ENCODE measurements around the gene KRTAP10-4. TPM values are rescaled to one million over a fixed set of nuclear protein-coding genes. Genes with fewer than 3 reads are reported as not detected.

KRTAP10-4 gene
- total RNA-seq, 1 donor from 2014 or later = not detected

DNA sequence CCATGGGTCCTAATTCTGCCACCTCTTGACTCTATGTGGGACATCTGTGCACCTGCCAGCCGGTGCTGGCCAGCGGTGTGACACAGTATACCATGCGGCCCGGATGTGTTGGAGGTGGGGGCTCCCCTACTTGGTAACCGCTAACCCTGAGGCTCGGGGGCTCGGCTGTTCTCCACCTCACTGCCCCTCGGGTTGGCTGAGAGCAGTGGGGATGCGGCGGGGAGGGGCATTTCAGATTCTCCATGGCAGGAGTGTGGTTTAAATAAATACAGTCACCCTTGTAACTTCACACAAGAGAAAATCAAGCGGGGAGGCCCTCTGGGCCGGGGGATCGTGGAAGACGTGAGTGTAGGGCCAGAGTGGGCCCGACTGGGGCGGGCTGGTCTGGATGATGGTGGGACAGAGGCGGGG, 44.5 kb upstream of the KRTAP10-4 start:
- H3K9me3 Mint-ChIP-seq (ENCODE audit: unreplicated experiment) = peaks cover 11% of the 10 kb centered on the region
- FAIRE-seq (no peak), DNase-seq (ENCODE audit: low read depth) (no peak)
- no peaks in the 10 kb centered on the region for H3K4me1 Mint-ChIP-seq (ENCODE audit: low read depth, unreplicated experiment)
- H3K36me3 Mint-ChIP-seq (ENCODE audit: low read depth, unreplicated experiment) = no peaks in the 10 kb centered on the region
- H3K36me3 ChIP-seq (ENCODE audit: insufficient read depth, low read length) = no peaks in the 10 kb centered on the region
- H3K4me2 ChIP-seq (ENCODE audit: low read length) = no peak overlapping the region
- no peaks in the 10 kb centered on the region for H3K4me1 ChIP-seq (ENCODE audit: insufficient read depth, low read length)
- peaks cover 39% of the 10 kb centered on the region for H3K27me3 Mint-ChIP-seq (ENCODE audit: low read depth, unreplicated experiment)
- no peak for TF ChIP-seq EZH2 (IDR thresholded peaks at IDR 0.05; ENCODE audit: insufficient read depth, low read length)
- TF ChIP-seq, protein P1, sequence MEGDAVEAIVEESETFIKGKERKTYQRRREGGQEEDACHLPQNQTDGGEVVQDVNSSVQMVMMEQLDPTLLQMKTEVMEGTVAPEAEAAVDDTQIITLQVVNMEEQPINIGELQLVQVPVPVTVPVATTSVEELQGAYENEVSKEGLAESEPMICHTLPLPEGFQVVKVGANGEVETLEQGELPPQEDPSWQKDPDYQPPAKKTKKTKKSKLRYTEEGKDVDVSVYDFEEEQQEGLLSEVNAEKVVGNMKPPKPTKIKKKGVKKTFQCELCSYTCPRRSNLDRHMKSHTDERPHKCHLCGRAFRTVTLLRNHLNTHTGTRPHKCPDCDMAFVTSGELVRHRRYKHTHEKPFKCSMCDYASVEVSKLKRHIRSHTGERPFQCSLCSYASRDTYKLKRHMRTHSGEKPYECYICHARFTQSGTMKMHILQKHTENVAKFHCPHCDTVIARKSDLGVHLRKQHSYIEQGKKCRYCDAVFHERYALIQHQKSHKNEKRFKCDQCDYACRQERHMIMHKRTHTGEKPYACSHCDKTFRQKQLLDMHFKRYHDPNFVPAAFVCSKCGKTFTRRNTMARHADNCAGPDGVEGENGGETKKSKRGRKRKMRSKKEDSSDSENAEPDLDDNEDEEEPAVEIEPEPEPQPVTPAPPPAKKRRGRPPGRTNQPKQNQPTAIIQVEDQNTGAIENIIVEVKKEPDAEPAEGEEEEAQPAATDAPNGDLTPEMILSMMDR (IDR thresholded peaks at IDR 0.05; ENCODE audit: insufficient read depth, low read depth, low read length) = no peak
- no peaks in the 10 kb centered on the region for H3K79me2 ChIP-seq (ENCODE audit: insufficient read depth, low read length)
- no peak overlapping the region for H3K4me3 ChIP-seq (ENCODE audit: insufficient read depth, low read depth, low read length)
- no peak overlapping the region for H3K27ac Mint-ChIP-seq (ENCODE audit: unreplicated experiment)
- no peak overlapping the region for H3K4me3 Mint-ChIP-seq (ENCODE audit: unreplicated experiment)
- H3K9me3 ChIP-seq (ENCODE audit: insufficient read depth, low read depth, low read length) = peaks cover 10% of the 10 kb centered on the region
- no peak overlapping the region for H3K27ac ChIP-seq (ENCODE audit: low read depth, low read length)
- no peak overlapping the region for H2AFZ ChIP-seq (ENCODE audit: low read depth, low read length)
- H4K20me1 ChIP-seq (ENCODE audit: insufficient read depth, low read length) = no peaks in the 10 kb centered on the region
- no peaks in the 10 kb centered on the region for H3K27me3 ChIP-seq (ENCODE audit: insufficient read depth, low read length)
- H3K9ac ChIP-seq (ENCODE audit: low read length) = no peak overlapping the region

DNA sequence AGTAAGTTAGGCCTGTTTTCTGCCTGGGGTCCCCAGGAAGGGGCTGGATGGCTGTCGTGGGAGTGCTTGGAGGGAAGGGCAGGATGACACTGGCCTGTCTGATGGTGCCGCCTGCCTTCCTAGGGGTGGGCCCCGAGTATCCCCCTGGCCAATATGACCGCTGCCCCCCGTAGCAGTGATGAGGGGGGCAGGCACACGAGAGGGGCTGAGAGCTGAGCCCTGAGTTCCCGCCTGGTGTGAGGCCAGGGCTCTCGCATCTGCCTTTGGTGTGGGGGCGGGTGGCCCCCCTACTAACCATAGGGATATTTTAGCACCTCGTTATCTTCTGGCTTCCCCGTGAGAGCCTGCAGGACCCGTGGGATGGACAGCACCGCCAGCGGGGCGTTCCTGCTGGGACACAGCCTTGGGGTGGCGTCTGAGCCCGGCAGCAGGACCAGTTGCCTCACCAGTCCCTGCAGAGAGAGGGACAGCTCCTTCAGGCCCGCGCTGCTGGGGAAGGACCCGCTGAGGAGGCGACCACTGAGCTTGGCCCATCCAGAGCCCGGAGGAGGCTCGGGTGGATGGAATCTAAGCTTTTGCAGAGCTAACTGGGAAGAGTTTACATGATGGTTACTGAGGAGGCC, 43.9 kb upstream of the KRTAP10-4 start:
- Histone ChIP-seq H3K27me3 (ENCODE audit: insufficient read depth, low read length) (no peaks in the 10 kb centered on the region), H4K20me1 (ENCODE audit: insufficient read depth, low read length) (no peaks in the 10 kb centered on the region), H3K36me3 (ENCODE audit: insufficient read depth, low read length) (no peaks in the 10 kb centered on the region), H2AFZ (ENCODE audit: low read depth, low read length) (no peak overlapping the region), H3K79me2 (ENCODE audit: insufficient read depth, low read length) (no peaks in the 10 kb centered on the region), H3K4me1 (ENCODE audit: insufficient read depth, low read length) (no peaks in the 10 kb centered on the region), H3K9me3 (ENCODE audit: insufficient read depth, low read depth, low read length) (peaks cover 6% of the 10 kb centered on the region), H3K4me2 (ENCODE audit: low read length) (no peak overlapping the region), H3K4me3 (ENCODE audit: insufficient read depth, low read depth, low read length) (no peak overlapping the region), H3K27ac (ENCODE audit: low read depth, low read length) (no peak overlapping the region), H3K9ac (ENCODE audit: low read length) (no peak overlapping the region)
- no peak overlapping the region for H3K27ac Mint-ChIP-seq (ENCODE audit: unreplicated experiment)
- FAIRE-seq (no peak), DNase-seq (ENCODE audit: low read depth) (no peak)
- H3K4me3 Mint-ChIP-seq (ENCODE audit: unreplicated experiment) = no peak overlapping the region
- no peaks in the 10 kb centered on the region for H3K4me1 Mint-ChIP-seq (ENCODE audit: low read depth, unreplicated experiment)
- H3K36me3 Mint-ChIP-seq (ENCODE audit: low read depth, unreplicated experiment) = no peaks in the 10 kb centered on the region
- TF ChIP-seq, protein P1 (IDR thresholded peaks at IDR 0.05; ENCODE audit: insufficient read depth, low read depth, low read length) = no peak
- TF ChIP-seq EZH2 (IDR thresholded peaks at IDR 0.05; ENCODE audit: insufficient read depth, low read length) = no peak
- H3K27me3 Mint-ChIP-seq (ENCODE audit: low read depth, unreplicated experiment) = peaks cover 39% of the 10 kb centered on the region
- peaks cover 11% of the 10 kb centered on the region for H3K9me3 Mint-ChIP-seq (ENCODE audit: unreplicated experiment)

DNA sequence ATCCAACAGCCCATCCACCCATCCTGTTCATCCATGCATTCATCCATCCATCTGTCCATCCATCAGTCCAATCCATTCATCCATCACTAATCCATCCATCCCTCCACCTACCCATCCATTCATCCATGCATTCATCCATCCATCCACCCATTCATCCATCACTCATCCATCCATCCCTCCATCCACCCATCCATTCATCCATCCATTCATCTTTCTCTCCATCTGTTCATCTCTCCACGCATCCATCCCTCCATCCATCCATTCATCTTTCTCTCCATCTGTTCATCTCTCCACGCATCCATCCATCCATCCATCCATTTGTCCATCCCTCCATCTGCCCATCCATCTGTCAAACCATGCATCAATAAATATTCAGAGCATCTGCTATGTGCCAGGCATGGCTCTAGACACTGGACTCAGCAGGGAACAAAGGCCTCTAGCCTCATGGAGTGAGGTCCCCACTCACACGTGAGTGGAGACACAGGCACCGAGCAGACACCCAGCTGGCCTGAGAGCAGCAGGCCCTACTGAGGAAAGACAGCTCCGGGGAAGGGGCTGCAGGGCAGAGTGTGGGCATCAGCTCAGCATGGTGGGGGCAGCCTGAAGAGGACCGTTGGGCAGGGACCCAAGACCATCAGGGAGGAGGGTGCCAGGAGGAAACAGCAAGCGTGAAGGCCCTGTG, 43.2 kb upstream of the KRTAP10-4 start:
- H3K4me1 Mint-ChIP-seq (ENCODE audit: low read depth, unreplicated experiment) = no peaks in the 10 kb centered on the region
- Histone ChIP-seq H3K27ac (ENCODE audit: low read depth, low read length) (no peak overlapping the region), H3K4me3 (ENCODE audit: insufficient read depth, low read depth, low read length) (no peak overlapping the region), H3K9ac (ENCODE audit: low read length) (no peak overlapping the region), H3K27me3 (ENCODE audit: insufficient read depth, low read length) (no peaks in the 10 kb centered on the region), H2AFZ (ENCODE audit: low read depth, low read length) (no peak overlapping the region), H3K79me2 (ENCODE audit: insufficient read depth, low read length) (no peaks in the 10 kb centered on the region), H3K4me2 (ENCODE audit: low read length) (no peak overlapping the region), H3K9me3 (ENCODE audit: insufficient read depth, low read depth, low read length) (peaks cover 4% of the 10 kb centered on the region), H4K20me1 (ENCODE audit: insufficient read depth, low read length) (no peaks in the 10 kb centered on the region), H3K36me3 (ENCODE audit: insufficient read depth, low read length) (no peaks in the 10 kb centered on the region), H3K4me1 (ENCODE audit: insufficient read depth, low read length) (no peaks in the 10 kb centered on the region)
- FAIRE-seq (no peak), DNase-seq (ENCODE audit: low read depth) (no peak)
- no peak overlapping the region for H3K4me3 Mint-ChIP-seq (ENCODE audit: unreplicated experiment)
- H3K27ac Mint-ChIP-seq (ENCODE audit: unreplicated experiment) = no peak overlapping the region
- peaks cover 11% of the 10 kb centered on the region for H3K9me3 Mint-ChIP-seq (ENCODE audit: unreplicated experiment)
- H3K27me3 Mint-ChIP-seq (ENCODE audit: low read depth, unreplicated experiment) = peaks cover 39% of the 10 kb centered on the region
- TF ChIP-seq, protein P1 (IDR thresholded peaks at IDR 0.05; ENCODE audit: insufficient read depth, low read depth, low read length) = no peak
- no peak for TF ChIP-seq EZH2 (IDR thresholded peaks at IDR 0.05; ENCODE audit: insufficient read depth, low read length)
- no peaks in the 10 kb centered on the region for H3K36me3 Mint-ChIP-seq (ENCODE audit: low read depth, unreplicated experiment)

Data from astrocyte (in vitro differentiated cells and primary cell).